Measurements from ENCODE around the gene YY1.

DNA sequence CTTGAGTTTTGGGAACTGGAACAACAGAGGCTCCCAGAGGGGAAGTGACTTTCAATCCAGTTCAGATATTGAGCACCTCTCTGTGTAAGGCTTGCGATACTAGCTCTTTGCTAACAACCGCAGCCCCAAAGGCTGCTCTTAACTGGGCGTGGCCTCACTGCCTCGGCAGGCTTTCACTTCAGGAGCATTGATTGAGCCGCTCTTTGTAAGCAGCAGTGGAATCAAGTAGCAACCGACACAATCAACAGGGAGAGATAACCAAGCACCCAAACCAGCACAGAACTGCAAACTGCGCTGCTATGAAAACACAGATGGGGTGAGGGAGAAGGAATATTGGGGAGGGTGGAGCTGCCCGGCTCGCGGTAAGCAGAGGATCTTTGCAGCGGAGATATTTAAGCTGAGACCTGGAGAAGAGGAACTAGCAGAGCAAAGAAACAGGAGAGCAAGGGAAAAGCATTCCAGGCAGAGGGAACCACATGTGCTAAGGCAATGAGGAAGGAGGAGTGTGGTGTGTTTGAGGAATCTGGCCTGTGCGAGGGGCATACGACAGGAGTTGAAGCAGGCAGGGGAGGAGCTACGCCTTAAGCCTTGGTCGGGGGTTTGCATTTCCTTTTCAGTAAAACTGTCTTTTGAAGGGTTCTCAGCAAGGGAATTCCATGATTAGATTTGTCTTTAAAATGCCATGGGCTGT lies 17.3 kb upstream of the YY1 start:
- TF ChIP-seq, protein P1, sequence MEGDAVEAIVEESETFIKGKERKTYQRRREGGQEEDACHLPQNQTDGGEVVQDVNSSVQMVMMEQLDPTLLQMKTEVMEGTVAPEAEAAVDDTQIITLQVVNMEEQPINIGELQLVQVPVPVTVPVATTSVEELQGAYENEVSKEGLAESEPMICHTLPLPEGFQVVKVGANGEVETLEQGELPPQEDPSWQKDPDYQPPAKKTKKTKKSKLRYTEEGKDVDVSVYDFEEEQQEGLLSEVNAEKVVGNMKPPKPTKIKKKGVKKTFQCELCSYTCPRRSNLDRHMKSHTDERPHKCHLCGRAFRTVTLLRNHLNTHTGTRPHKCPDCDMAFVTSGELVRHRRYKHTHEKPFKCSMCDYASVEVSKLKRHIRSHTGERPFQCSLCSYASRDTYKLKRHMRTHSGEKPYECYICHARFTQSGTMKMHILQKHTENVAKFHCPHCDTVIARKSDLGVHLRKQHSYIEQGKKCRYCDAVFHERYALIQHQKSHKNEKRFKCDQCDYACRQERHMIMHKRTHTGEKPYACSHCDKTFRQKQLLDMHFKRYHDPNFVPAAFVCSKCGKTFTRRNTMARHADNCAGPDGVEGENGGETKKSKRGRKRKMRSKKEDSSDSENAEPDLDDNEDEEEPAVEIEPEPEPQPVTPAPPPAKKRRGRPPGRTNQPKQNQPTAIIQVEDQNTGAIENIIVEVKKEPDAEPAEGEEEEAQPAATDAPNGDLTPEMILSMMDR (IDR thresholded peaks at IDR 0.05), result no peak
- no peak for TF ChIP-seq POLR2AphosphoS5 (IDR thresholded peaks at IDR 0.05; ENCODE audit: insufficient read depth in 1 of 2, low read depth in 1 of 2)
- TF ChIP-seq POLR2A (IDR thresholded peaks at IDR 0.05), result no peak

Data from vagina (tissue), 2 donors.